Muscle of leg (tissue), 11 donors: Measurements from ENCODE around the gene CACYBP. TPM values are rescaled to one million over a fixed set of nuclear protein-coding genes. Genes with fewer than 3 reads are reported as not detected.

Experiments used
- DNase-seq: peaks from one replicate; pipeline ENCODE4 v3.0.0; 2013
- H3K27ac ChIP-seq: one replicate; pipeline ENCODE4 v1.5.1; 2013; ENCODE audit warnings: mild to moderate bottlenecking, low read length, control low read depth
- H3K27me3 ChIP-seq: one replicate; pipeline ENCODE4 v1.6.1; 2013; ENCODE audit warnings: low read length; ENCODE audit not compliant: control insufficient read depth, insufficient read depth
- H3K36me3 ChIP-seq: one replicate; pipeline ENCODE4 v1.6.1; 2013; ENCODE audit warnings: low read length; ENCODE audit not compliant: control insufficient read depth, insufficient read depth
- H3K4me1 ChIP-seq: one replicate; pipeline ENCODE4 v1.6.1; 2013; ENCODE audit warnings: low read length; ENCODE audit not compliant: control insufficient read depth, insufficient read depth
- H3K4me3 ChIP-seq: one replicate; pipeline ENCODE4 v1.5.1; 2013; ENCODE audit warnings: low read length, control low read depth
- H3K9me3 ChIP-seq: replicated peaks from 2 replicates; pipeline ENCODE4 v1.6.1; 2013; ENCODE audit warnings: low read depth, low read length; ENCODE audit not compliant: control insufficient read depth
- WGBS: methylation state at CpG from one replicate; pipeline ENCODE4 v1.1.5; 2013; ENCODE audit warnings: missing lambda C conversion rate; ENCODE audit not compliant: insufficient coverage; 5-methylcytosine and 5-hydroxymethylcytosine counted together
- polyA plus RNA-seq, 8 donors: library from polyadenylated mRNA; unstranded; fragments of 120-200 nt; gene quantifications; one replicate each; pipeline versions ENCODE4 v1.2.1 to v1.2.3, GENCODE V29; 2013; ENCODE audit warnings: inconsistent platforms in 1 of 8, low replicate concordance in 1 of 8; ENCODE audit not compliant: insufficient read length in 8 of 8, insufficient read depth in 1 of 8
- total RNA-seq: library from RNA; stranded (reverse); fragments of 120-200 nt; gene quantifications from one replicate; pipeline ENCODE4 v1.2.4, GENCODE V29; 2013

Gene CACYBP
- total and polyA plus RNA-seq, 9 donors: 75.8 to 112 (median 93.5) TPM

DNA sequence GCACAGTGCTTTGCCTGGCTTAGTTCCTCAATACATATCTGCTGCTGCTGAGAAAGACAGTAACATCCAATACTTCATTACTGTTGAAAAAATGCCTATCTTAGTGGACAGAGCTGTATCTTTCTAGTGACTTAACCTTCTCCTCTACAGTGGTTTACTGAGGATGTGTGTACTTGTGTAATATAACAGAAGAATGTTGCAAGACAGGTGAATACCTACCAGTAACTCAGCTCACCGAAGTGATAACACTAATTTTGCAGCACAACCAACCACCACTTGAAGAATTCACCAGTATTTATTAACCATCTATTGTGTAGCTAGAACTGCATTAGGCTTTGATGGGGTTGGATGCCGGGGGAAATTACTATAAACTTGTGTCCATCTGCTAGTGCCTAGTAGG is 51.2 kb downstream of the CACYBP start:
- Histone ChIP-seq H3K9me3 (no peaks in the 10 kb centered on the region), H3K27me3 (no peaks in the 10 kb centered on the region), H3K27ac (no peak overlapping the region), H3K4me1 (no peaks in the 10 kb centered on the region), H3K4me3 (no peak overlapping the region), H3K36me3 (no peaks in the 10 kb centered on the region)
- DNase-seq: no peak
- WGBS: no CpG with 5 or more reads among the region's 2 CpGs

DNA sequence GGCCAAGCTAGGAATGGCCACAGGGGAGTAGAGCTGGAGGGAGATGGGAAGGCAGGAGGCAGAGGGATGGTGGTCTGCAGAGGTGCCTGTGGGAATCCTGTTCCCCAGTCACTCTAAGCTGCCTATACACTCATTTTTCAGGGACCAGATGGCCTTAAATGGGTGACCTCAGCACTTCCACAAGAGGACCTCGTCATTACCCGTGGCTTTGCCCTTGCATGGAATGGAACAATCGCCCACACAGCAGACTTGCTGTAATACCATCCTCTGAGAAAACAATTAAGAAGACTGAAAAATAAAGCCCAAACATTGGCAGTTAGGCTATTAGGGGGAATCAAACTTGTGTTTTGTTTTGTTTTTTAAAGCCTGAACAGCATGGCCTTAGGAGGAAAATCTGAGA is 55.0 kb downstream of the CACYBP start:
- H3K27me3 ChIP-seq: no peaks in the 10 kb centered on the region
- no peaks in the 10 kb centered on the region for H3K36me3 ChIP-seq
- 73% methylated on average over 2 of the region's 3 CpGs for WGBS
- no peak overlapping the region for H3K27ac ChIP-seq
- H3K4me3 ChIP-seq: no peak overlapping the region
- no peak for DNase-seq
- no peaks in the 10 kb centered on the region for H3K9me3 ChIP-seq
- H3K4me1 ChIP-seq: no peaks in the 10 kb centered on the region

Other genes with a start within 250 kb of the CACYBP start
- gene MRPS14, start 23.5 kb downstream of the CACYBP start, total RNA-seq: 26.4 TPM
- 10 to 100 TPM; 24.5 to 29.4 (median 26.0) TPM for gene MRPS14, start 23.5 kb downstream of the CACYBP start, polyA plus RNA-seq
- gene TNN, start 67.9 kb downstream of the CACYBP start, total RNA-seq: 6.4 TPM
- 1 to 10 TPM; 3.3 to 9.2 (median 5.2) TPM for gene TNN, start 67.9 kb downstream of the CACYBP start, polyA plus RNA-seq
- gene KIAA0040, start 192.8 kb downstream of the CACYBP start, total RNA-seq: 9.1 TPM
- 10 to 100 TPM in 7 of 8 donors, 1 to 10 TPM in 1; 9.9 to 15.7 (median 14.2) TPM for gene KIAA0040, start 192.8 kb downstream of the CACYBP start, polyA plus RNA-seq